Measurements from ENCODE around the gene TIMM23. TPM values are rescaled to one million over a fixed set of nuclear protein-coding genes. Genes with fewer than 3 reads are reported as not detected.
"Not testable (repeated sequence)": the region's sequence is repeated elsewhere in the genome, so short reads cannot be mapped to it uniquely, and the experiment has no call there.

The TIMM23 gene
- 10 to 100 TPM; 45.0 to 60.0 (median 53.9) TPM for polyA plus RNA-seq (ENCODE audit: low read depth in 6 of 6)

GRCh38 chr10:45972106-45972812 lies at the start of gene TIMM23:
Gene TIMM23, plus strand, starts transcription at chr10:45972489. Its CDS starts 136 bp downstream, at chr10:45972625.
- Mint-ChIP-seq H3K4me3 (peak within 1 kb of the TSS; percentile 96 to 100 (median 99)), H3K4me1 (peaks cover 21 to 41% (median 35%) of the 10 kb centered on the region in 3 donors), H3K27ac (peak within 1 kb of the TSS; percentile 92 to 98 (median 94))
- ATAC-seq (ENCODE audit: low read depth in 2 of 2) (peak; percentile 90), DNase-seq (peak; percentile 87)
- H3K9me3 Mint-ChIP-seq, H3K27me3 Mint-ChIP-seq, H3K36me3 Mint-ChIP-seq: not testable (repeated sequence)

GRCh38 chr10:45926790-45927189 lies 45.5 kb upstream of the TIMM23 start:
- H3K4me3 Mint-ChIP-seq; ATAC-seq (ENCODE audit: low read depth in 2 of 2); DNase-seq; H3K36me3 Mint-ChIP-seq; H3K27me3 Mint-ChIP-seq; H3K4me1 Mint-ChIP-seq; H3K9me3 Mint-ChIP-seq; H3K27ac Mint-ChIP-seq: not testable (repeated sequence)

- H3K9me3 Mint-ChIP-seq; H3K27me3 Mint-ChIP-seq; H3K4me1 Mint-ChIP-seq; H3K27ac Mint-ChIP-seq; ATAC-seq (ENCODE audit: low read depth in 2 of 2); H3K4me3 Mint-ChIP-seq; DNase-seq: not testable (repeated sequence)
- H3K36me3 Mint-ChIP-seq, result peaks cover 5 to 10% of the 10 kb centered on the region in 2 donors
Observed at GRCh38 chr10:45931305-45931704, 41.0 kb upstream of the TIMM23 start.

GRCh38 chr10:45934788-45935187 lies 37.5 kb upstream of the TIMM23 start:
- not testable (repeated sequence) for DNase-seq; ATAC-seq (ENCODE audit: low read depth in 2 of 2); H3K4me1 Mint-ChIP-seq; H3K4me3 Mint-ChIP-seq; H3K27me3 Mint-ChIP-seq; H3K9me3 Mint-ChIP-seq
- Mint-ChIP-seq H3K36me3 (peaks cover 5 to 10% of the 10 kb centered on the region in 2 donors), H3K27ac (peak overlapping the region in 1 of 6 donors; percentile 53)

- Mint-ChIP-seq H3K36me3 (peaks cover 5 to 10% of the 10 kb centered on the region in 2 donors), H3K27ac (peak overlapping the region in 2 of 6 donors; percentile 5 to 7)
- DNase-seq; H3K9me3 Mint-ChIP-seq; H3K4me1 Mint-ChIP-seq; H3K4me3 Mint-ChIP-seq; H3K27me3 Mint-ChIP-seq; ATAC-seq (ENCODE audit: low read depth in 2 of 2): not testable (repeated sequence)
Observed at GRCh38 chr10:45939176-45939697, 33.1 kb upstream of the TIMM23 start.

GRCh38 chr10:45941196-45941595 lies 31.1 kb upstream of the TIMM23 start:
- H3K4me1 Mint-ChIP-seq; H3K36me3 Mint-ChIP-seq; DNase-seq; H3K4me3 Mint-ChIP-seq; H3K27ac Mint-ChIP-seq; H3K27me3 Mint-ChIP-seq; ATAC-seq (ENCODE audit: low read depth in 2 of 2); H3K9me3 Mint-ChIP-seq: not testable (repeated sequence)

- DNase-seq; H3K9me3 Mint-ChIP-seq; H3K4me1 Mint-ChIP-seq; H3K36me3 Mint-ChIP-seq; ATAC-seq (ENCODE audit: low read depth in 2 of 2); H3K27ac Mint-ChIP-seq; H3K4me3 Mint-ChIP-seq; H3K27me3 Mint-ChIP-seq: not testable (repeated sequence)
Observed at GRCh38 chr10:45945476-45945875, 26.8 kb upstream of the TIMM23 start.

GRCh38 chr10:45947363-45947762 lies 24.9 kb upstream of the TIMM23 start:
- not testable (repeated sequence) for H3K27me3 Mint-ChIP-seq; H3K36me3 Mint-ChIP-seq; H3K9me3 Mint-ChIP-seq; H3K4me1 Mint-ChIP-seq; DNase-seq; H3K4me3 Mint-ChIP-seq; H3K27ac Mint-ChIP-seq; ATAC-seq (ENCODE audit: low read depth in 2 of 2)

GRCh38 chr10:45948801-45949200 lies 23.5 kb upstream of the TIMM23 start:
- H3K4me3 Mint-ChIP-seq; ATAC-seq (ENCODE audit: low read depth in 2 of 2); H3K27me3 Mint-ChIP-seq; H3K27ac Mint-ChIP-seq; H3K9me3 Mint-ChIP-seq; DNase-seq; H3K36me3 Mint-ChIP-seq; H3K4me1 Mint-ChIP-seq: not testable (repeated sequence)

- H3K4me1 Mint-ChIP-seq; H3K9me3 Mint-ChIP-seq; H3K27me3 Mint-ChIP-seq; DNase-seq; H3K36me3 Mint-ChIP-seq; ATAC-seq (ENCODE audit: low read depth in 2 of 2); H3K4me3 Mint-ChIP-seq; H3K27ac Mint-ChIP-seq: not testable (repeated sequence)
Observed at GRCh38 chr10:45954367-45954766, 17.9 kb upstream of the TIMM23 start.

GRCh38 chr10:45956634-45957033 lies 15.7 kb upstream of the TIMM23 start:
- not testable (repeated sequence) for H3K27ac Mint-ChIP-seq

GRCh38 chr10:45957928-45958327 lies 14.4 kb upstream of the TIMM23 start:
- H3K4me1 Mint-ChIP-seq; ATAC-seq (ENCODE audit: low read depth in 2 of 2); H3K27ac Mint-ChIP-seq; H3K4me3 Mint-ChIP-seq; H3K9me3 Mint-ChIP-seq; H3K27me3 Mint-ChIP-seq; DNase-seq; H3K36me3 Mint-ChIP-seq: not testable (repeated sequence)

More at GRCh38 chr10:45956634-45957033, 15.7 kb upstream of the TIMM23 start:
- H3K4me3 Mint-ChIP-seq; DNase-seq; H3K9me3 Mint-ChIP-seq; H3K36me3 Mint-ChIP-seq; H3K4me1 Mint-ChIP-seq; ATAC-seq (ENCODE audit: low read depth in 2 of 2); H3K27me3 Mint-ChIP-seq: not testable (repeated sequence)

- not testable (repeated sequence) for H3K27ac Mint-ChIP-seq; H3K4me1 Mint-ChIP-seq; H3K4me3 Mint-ChIP-seq; DNase-seq; H3K36me3 Mint-ChIP-seq; H3K27me3 Mint-ChIP-seq; ATAC-seq (ENCODE audit: low read depth in 2 of 2); H3K9me3 Mint-ChIP-seq
Observed at GRCh38 chr10:45962686-45963452, 9.4 kb upstream of the TIMM23 start.

- ATAC-seq (ENCODE audit: low read depth in 2 of 2); H3K36me3 Mint-ChIP-seq; DNase-seq; H3K9me3 Mint-ChIP-seq; H3K27me3 Mint-ChIP-seq: not testable (repeated sequence)
- H3K4me1 Mint-ChIP-seq, result peaks cover 25 to 45% (median 44%) of the 10 kb centered on the region in 3 donors
- peak overlapping the region in 4 of 6 donors; percentile 34 to 90 (median 58) for H3K27ac Mint-ChIP-seq
- peak overlapping the region; percentile 15 to 100 (median 98) for H3K4me3 Mint-ChIP-seq
Observed at GRCh38 chr10:45971019-45971418, 1.3 kb upstream of the TIMM23 start.

All from naive B cell (primary cell).